ENCODE measurements around the gene HP.
"Not testable (repeated sequence)": the region's sequence is repeated elsewhere in the genome, so short reads cannot be mapped to it uniquely, and the experiment has no call there.

HP gene

GRCh38 chr16:72043058-72043457 is 11.2 kb upstream of the HP start:
- in situ Hi-C loops (cut with MboI; ENCODE audit: low sequenced_read_pairs), result no loop called here

- in situ Hi-C loops (cut with MboI; ENCODE audit: low sequenced_read_pairs), result no loop called here
Observed at GRCh38 chr16:72043539-72043938, 10.8 kb upstream of the HP start.

GRCh38 chr16:72044296-72044695 is 10.0 kb upstream of the HP start:
- in situ Hi-C loops (cut with MboI; ENCODE audit: low sequenced_read_pairs), result no loop called here

GRCh38 chr16:72044825-72045359 is 9.4 kb upstream of the HP start:
- in situ Hi-C loops (cut with MboI; ENCODE audit: low sequenced_read_pairs), result no loop called here

- in situ Hi-C loops (cut with MboI; ENCODE audit: low sequenced_read_pairs), result no loop called here
Observed at GRCh38 chr16:72049110-72049509, 5.2 kb upstream of the HP start.

- in situ Hi-C loops (cut with MboI; ENCODE audit: low sequenced_read_pairs), result no loop called here
Observed at GRCh38 chr16:72050769-72051464, 3.4 kb upstream of the HP start.

- in situ Hi-C loops (cut with MboI; ENCODE audit: low sequenced_read_pairs), result no loop called here
Observed at GRCh38 chr16:72051818-72052217, 2.5 kb upstream of the HP start.

- in situ Hi-C loops (cut with MboI; ENCODE audit: low sequenced_read_pairs), result no loop called here
Observed at GRCh38 chr16:72055911-72056310, 1.6 kb downstream of the HP start.

GRCh38 chr16:72057313-72057712 is 3.0 kb downstream of the HP start:
- in situ Hi-C loops (cut with MboI; ENCODE audit: low sequenced_read_pairs), result not testable (repeated sequence)

- in situ Hi-C loops (cut with MboI; ENCODE audit: low sequenced_read_pairs), result not testable (repeated sequence)
Observed at GRCh38 chr16:72059060-72059459, 4.8 kb downstream of the HP start.

- in situ Hi-C loops (cut with MboI; ENCODE audit: low sequenced_read_pairs), result no loop called here
Observed at GRCh38 chr16:72060405-72060804, 6.1 kb downstream of the HP start.

- in situ Hi-C loops (cut with MboI; ENCODE audit: low sequenced_read_pairs), result no loop called here
Observed at GRCh38 chr16:72061564-72061963, 7.3 kb downstream of the HP start.

- in situ Hi-C loops (cut with MboI; ENCODE audit: low sequenced_read_pairs), result no loop called here
Observed at GRCh38 chr16:72064361-72064894, 10.1 kb downstream of the HP start.

- in situ Hi-C loops (cut with MboI; ENCODE audit: low sequenced_read_pairs), result no loop called here
Observed at GRCh38 chr16:72066747-72067146, 12.4 kb downstream of the HP start.

GRCh38 chr16:72068930-72069329 is 14.6 kb downstream of the HP start:
- in situ Hi-C loops (cut with MboI; ENCODE audit: low sequenced_read_pairs), result no loop called here

- in situ Hi-C loops (cut with MboI; ENCODE audit: low sequenced_read_pairs), result no loop called here
Observed at GRCh38 chr16:72072514-72073342, 18.4 kb downstream of the HP start.

- in situ Hi-C loops (cut with MboI; ENCODE audit: low sequenced_read_pairs), result no loop called here
Observed at GRCh38 chr16:72073560-72074230, 19.4 kb downstream of the HP start.

GRCh38 chr16:72075067-72075466 is 20.8 kb downstream of the HP start:
- in situ Hi-C loops (cut with MboI; ENCODE audit: low sequenced_read_pairs), result not testable (repeated sequence)

GRCh38 chr16:72076991-72077706 is 22.8 kb downstream of the HP start:
- in situ Hi-C loops (cut with MboI; ENCODE audit: low sequenced_read_pairs), result not testable (repeated sequence)

- in situ Hi-C loops (cut with MboI; ENCODE audit: low sequenced_read_pairs), result no loop called here
Observed at GRCh38 chr16:72083778-72084404, 29.6 kb downstream of the HP start.

All from HL-60/S4 treated with phorbol 12-myristate 13-acetate at 8.2 ng/mL for 4 days and 3 days (cell line).